SK-N-MC (cell line): ENCODE results near the gene ANKRD17.

Experiments
- EZH2 ChIP-seq: fragments of 200-600 bp; sonication (generic); IDR thresholded peaks from one replicate; pipeline ENCODE4 v1.6.1; 2017; ENCODE audit warnings: antibody characterized with exemption
- POLR2AphosphoS5 ChIP-seq: IDR thresholded peaks from 2 replicates; pipeline ENCODE4 v1.6.1; 2012; ENCODE audit warnings: mild to moderate bottlenecking, low read depth, low read length, borderline replicate concordance

DNA sequence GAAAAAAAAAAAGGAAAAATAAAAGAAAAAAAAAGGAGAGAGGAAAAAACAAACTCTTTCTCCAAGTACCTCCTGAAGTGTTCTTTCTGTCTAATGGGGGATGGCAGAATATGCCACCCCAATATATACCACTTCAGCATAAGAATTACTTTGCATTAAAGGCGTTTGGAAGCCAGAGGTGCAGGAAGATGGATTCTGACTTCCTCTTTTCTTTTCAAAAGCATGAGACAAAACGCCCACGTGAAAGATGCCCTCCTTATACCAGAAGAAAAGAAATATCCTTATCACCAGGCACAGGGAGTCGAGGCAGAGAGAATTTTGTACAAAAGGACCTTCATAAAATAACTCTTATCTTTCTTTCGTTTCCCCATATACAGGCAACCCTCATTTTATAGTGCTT is 230.0 kb downstream of the ANKRD17 start:
- no peak for TF ChIP-seq POLR2AphosphoS5
- TF ChIP-seq EZH2, result no peak
